ENCODE results near the gene TRPC4AP. TPM values are rescaled to one million over a fixed set of nuclear protein-coding genes. Genes with fewer than 3 reads are reported as not detected.
"Not testable (repeated sequence)": the region's sequence is repeated elsewhere in the genome, so short reads cannot be mapped to it uniquely, and the experiment has no call there.

The TRPC4AP gene
- total RNA-seq = 94.3 and 104 TPM in 2 replicates

- no peak for DNase-seq (ENCODE audit: extremely low read depth, low read depth, low spot score)
Measured at GRCh38 chr20:35092524-35093266, at the start of gene TRPC4AP. TSS of gene TRPC4AP (minus strand) at chr20:35092807. CDS start at chr20:35092781, 26 bp downstream.

DNA sequence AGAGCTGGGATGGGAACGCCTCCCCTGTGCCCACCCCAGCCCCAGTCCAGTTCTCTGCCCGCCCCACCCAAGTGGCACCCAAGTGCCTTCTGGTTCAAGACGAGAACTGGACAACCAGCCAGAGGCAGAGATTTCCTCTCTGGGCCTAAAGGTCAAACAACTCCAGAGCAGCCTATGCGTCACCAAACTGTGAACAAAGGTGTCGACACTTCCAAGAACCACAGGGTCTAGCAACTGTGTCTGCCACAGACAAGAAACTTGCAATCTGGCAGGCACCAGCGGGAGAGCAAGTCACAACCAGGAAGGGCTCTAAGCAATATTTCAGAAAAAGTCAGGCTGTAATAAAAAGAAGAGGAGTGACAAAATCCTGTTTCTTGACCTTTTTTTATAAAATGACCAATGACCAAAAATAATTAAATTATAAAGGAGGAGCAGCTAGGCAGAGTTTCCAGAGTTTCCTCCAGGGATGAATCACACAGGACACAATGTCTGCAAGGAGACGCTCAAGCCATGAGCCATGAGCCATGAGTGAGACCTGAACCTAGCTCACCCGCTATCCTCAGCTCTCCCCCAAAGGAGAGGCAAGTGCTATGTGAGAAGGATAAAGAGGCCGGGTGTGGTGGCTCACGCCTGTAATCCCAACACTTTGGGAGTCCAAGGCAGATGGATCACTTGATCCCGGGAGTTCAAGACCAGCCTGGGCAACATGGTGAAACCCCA lies 43.4 kb upstream of the TRPC4AP start:
- no peak for DNase-seq (ENCODE audit: extremely low read depth, low read depth, low spot score)

DNA sequence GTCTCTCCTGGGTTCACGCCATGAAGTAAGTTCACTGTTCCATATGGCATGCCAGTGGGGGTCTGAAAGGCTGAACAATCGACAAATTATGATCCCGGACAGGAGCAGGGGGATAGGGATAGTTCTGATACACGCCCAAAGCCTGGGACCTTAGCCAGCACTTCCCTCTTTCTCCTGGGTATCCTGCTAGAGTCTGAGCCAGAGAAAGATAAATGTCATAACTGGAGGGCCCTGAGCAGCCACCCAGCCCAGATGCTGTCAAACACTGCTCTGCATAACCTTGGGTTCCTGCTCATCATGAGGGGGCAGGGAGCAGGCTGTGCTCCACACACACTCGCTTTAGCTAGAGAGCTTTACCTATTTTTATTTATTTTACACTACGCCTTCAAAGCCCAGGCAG lies 42.3 kb upstream of the TRPC4AP start:
- no peak for DNase-seq (ENCODE audit: extremely low read depth, low read depth, low spot score)

GRCh38 chr20:35134472-35134871 lies 41.9 kb upstream of the TRPC4AP start:
- DNase-seq (ENCODE audit: extremely low read depth, low read depth, low spot score) = no peak

GRCh38 chr20:35133735-35134134 lies 41.1 kb upstream of the TRPC4AP start:
- DNase-seq (ENCODE audit: extremely low read depth, low read depth, low spot score) = no peak

DNA sequence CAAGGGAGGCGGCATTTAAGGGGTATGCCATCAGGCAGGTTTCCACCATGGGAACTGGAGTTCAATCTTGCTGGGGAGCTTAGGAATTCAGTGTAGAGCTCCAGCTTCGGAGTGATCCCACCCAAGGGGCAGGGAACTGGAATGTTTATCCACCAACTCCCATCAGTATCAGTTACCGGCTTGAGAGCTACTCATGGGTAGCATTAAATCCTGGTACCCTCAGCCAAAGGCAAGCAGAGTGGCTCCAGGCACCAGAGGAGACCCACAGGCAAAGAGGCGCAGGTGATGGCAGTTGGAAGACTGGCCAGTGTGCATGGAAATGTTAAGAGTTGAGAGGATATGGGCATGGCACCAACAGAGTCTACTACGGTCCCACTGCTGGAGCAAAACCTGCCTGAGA lies 40.4 kb upstream of the TRPC4AP start:
- no peak for DNase-seq (ENCODE audit: extremely low read depth, low read depth, low spot score)

DNA sequence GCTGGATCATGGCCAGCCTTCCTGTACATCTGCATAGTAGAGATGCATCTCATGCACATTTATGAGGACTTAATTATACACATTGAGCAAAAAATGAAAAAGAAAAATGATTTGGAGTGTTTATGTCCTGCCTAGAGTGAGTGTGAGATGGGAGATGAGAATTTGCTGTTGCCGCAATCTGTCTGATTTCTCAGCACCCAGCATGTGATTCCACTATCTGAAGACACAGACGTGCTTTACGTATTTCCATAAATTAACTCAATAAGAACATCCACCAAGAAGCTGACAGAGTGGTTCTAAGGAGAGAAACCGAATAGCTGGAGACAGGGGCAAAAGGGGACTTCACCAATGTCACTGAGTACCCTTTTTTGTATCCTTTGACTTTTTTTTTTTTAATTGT lies 39.3 kb upstream of the TRPC4AP start:
- no peak for DNase-seq (ENCODE audit: extremely low read depth, low read depth, low spot score)

DNA sequence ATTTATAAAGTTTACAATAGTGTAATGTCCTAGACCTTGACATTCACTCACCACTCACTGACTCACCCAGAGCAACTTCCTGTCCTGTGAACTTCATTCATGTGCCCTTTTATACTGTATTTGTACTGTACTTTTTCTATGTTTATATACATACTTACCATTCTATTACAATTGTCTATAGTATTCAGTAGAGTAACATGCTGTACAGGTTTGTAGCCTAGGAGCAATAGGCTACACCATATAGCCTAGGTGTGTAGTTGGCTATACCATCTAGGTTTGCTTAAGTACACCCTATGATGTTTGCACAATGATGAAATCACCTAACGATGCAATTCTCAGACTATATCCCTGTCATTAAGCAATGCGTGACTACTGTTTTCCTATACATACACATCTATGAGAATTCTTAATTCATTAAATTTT lies 37.1 kb upstream of the TRPC4AP start:
- no peak for DNase-seq (ENCODE audit: extremely low read depth, low read depth, low spot score)

DNA sequence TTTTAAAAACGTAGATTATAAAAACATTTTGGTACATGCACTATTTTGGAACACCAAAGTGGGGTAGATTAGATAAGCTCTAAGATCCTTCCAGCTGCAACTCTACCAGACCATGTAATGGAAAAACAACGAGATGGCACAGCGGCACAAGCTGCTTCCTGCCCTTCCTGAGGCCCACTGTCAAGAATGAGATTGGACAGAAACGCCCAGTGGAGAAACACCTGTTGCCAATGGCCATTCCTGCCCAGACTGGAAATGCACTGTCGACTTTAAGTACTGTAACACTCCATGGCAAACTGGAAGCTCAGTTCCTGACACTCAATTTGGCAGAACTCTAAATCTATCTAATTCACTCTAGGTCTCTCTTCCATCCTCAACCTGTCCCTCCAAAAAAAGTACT lies 33.1 kb upstream of the TRPC4AP start:
- no peak for DNase-seq (ENCODE audit: extremely low read depth, low read depth, low spot score)

DNA sequence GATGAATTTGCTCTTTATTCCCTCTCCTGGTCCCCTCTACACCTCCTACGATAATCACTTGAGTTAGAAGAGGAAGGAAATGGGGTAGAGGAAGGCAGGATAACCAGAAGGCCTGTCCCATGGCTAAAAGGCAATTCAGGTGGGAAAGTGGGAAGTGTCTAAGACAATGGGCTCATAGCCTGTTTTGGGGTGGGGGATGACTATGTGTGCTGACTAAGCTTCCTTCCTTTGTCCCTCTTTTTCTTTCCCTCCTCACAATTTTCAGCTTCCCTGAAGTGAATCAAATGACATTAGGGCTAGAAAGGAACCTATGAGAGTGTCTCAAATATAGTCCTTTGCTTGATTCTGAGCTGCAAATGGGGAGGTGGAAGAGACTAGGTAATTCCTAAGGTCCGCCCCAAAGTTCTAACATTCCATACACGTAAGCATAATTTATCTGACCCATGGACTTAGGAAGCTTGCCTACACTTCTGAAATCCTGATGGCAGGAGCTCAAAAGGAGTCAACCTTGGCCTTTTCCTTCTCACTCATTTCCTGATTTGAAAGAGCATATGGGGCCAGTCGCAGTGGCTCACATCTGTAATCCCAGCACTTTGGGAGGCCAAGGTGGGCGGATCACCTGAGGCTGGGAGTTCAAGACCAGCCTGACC lies 30.3 kb upstream of the TRPC4AP start:
- no peak for DNase-seq (ENCODE audit: extremely low read depth, low read depth, low spot score)

DNA sequence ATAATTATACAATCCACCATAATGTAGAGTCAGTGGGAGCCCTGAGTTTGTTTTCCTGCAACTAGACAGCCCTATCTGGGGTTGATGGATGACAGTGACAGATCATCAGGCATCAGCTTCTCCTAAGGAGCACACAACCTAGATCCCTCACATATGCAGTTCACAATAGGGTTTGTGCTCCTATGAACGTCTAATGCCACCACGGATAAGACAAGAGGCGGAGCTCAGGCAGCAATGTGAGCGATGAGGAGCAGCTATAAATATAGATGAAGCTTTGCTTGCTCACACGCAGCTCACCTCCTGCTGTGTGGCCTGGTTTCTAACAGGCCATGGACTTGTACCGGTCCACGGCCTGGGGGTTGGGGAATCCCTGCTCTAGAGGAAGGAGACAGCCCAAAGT lies 28.6 kb upstream of the TRPC4AP start:
- no peak for DNase-seq (ENCODE audit: extremely low read depth, low read depth, low spot score)

DNA sequence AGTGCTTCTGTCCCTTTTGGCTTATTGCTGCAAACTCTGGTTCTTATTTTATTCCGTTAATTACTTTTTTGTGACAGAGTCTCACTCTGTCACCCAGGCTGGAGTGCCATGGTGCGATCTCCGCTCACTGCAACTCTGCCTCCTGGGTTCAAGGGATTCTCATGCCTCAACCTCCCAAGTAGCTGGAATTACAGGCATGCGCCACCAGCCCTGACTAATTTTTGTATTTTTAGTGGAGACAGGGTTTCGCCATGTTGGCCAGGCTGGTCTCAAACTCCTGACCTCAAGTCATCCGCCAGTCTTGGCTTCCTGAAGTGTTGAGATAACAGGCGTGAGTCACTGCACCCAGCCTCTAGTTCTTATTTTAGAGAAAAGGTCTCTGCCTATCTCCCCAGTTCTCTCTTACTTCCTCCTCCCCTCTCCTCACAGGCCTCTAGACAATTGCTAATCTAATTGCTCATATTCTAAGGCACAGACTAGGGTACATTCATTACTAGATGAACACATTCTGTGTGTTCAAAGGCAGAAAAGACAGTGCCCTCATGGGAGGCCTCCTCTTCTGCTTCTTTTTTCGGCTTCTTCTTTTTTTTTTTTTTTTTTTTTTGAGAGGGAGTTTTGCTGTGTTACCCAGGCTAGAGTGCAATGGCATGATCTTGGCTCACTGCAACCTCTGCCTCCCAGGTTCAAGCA lies 27.6 kb upstream of the TRPC4AP start:
- DNase-seq (ENCODE audit: extremely low read depth, low read depth, low spot score) = peak; percentile 37

DNA sequence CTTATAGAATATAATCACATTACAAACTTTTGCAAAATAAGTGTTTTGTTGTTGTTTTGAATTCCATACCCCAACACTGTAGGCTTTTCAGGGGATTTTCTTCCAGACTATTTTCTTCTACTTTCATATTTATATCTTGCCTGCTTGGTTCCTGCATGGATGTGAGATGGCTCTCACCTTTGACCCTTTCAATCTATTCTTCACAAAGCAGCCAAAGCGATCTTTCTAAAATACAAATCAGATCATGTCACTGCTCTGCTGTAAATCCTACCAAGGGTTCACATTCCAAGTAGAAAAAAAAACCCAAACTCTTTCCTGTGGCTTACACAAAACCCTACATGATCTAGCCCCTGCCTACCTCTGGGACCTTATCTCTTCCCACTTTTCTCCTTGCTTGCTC lies 25.0 kb upstream of the TRPC4AP start:
- no peak for DNase-seq (ENCODE audit: extremely low read depth, low read depth, low spot score)

DNA sequence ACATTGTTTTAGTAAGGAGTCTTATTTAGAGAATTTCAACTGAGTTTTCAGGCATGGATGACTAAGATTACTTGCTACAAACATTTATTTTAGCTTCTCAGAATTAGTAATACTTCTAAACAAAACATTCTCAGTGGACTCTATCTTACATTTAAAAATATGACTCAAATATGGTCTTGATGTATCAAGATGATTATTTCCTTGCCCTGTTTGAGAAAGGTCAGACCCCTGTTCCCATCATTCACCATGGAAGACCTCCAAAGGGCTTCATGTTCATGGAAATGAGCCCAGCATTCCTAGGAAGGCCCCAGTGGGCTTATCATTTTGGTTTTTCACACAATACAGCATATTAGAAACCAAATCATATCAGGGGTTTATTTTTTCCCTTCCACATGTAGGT lies 24.6 kb upstream of the TRPC4AP start:
- DNase-seq (ENCODE audit: extremely low read depth, low read depth, low spot score) = no peak

GRCh38 chr20:35116258-35116657 lies 23.7 kb upstream of the TRPC4AP start:
- DNase-seq (ENCODE audit: extremely low read depth, low read depth, low spot score) = no peak

DNA sequence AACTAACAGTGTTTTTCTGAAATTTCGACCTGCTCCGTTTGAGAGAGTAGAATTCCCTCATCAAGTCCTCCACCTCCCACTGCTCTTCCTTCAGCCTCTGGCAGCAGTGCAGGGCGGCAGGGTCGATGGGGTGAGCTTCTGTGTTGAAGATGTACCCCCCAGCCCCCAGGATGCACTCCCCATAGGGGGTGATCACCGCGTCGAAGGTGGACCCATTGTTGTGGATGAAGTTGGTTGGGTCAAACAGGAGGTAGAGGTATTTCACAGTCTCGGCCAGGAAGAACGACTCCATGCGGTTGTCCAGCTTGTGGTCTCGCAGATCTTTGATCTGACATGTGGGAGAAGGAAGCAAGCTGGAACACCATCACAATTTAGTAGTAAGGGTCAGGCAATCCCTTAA lies 23.0 kb upstream of the TRPC4AP start:
- no peak for DNase-seq (ENCODE audit: extremely low read depth, low read depth, low spot score)

GRCh38 chr20:35112276-35112675 lies 19.7 kb upstream of the TRPC4AP start:
- DNase-seq (ENCODE audit: extremely low read depth, low read depth, low spot score) = not testable (repeated sequence)

- no peak for DNase-seq (ENCODE audit: extremely low read depth, low read depth, low spot score)
Measured at GRCh38 chr20:35111141-35111888, 18.7 kb upstream of the TRPC4AP start.

GRCh38 chr20:35108921-35109320 lies 16.3 kb upstream of the TRPC4AP start:
- no peak for DNase-seq (ENCODE audit: extremely low read depth, low read depth, low spot score)

GRCh38 chr20:35106827-35107380 lies 14.3 kb upstream of the TRPC4AP start:
- DNase-seq (ENCODE audit: extremely low read depth, low read depth, low spot score) = no peak

Measured in glomerular endothelial cell (primary cell).